Measurements from ENCODE around the gene SFTPB. TPM values are rescaled to one million over a fixed set of nuclear protein-coding genes. Genes with fewer than 3 reads are reported as not detected.

SFTPB gene
- polyA plus RNA-seq, 1 donor from 2014 or later, result not detected

- TF ChIP-seq TAF1 (IDR thresholded peaks at IDR 0.05; ENCODE audit: low read depth) (no peak), SMC3 (conservative IDR thresholded peaks at IDR 0.05; ENCODE audit: poor library complexity) (no peak), EP300 (conservative IDR thresholded peaks at IDR 0.05; ENCODE audit: poor library complexity, severe bottlenecking) (no peak), MXI1 (conservative IDR thresholded peaks at IDR 0.05; ENCODE audit: poor library complexity, severe bottlenecking) (no peak), POLR2AphosphoS5 (IDR thresholded peaks at IDR 0.05) (no peak), REST (IDR thresholded peaks at IDR 0.05; ENCODE audit: borderline replicate concordance) (no peak), CTCF (IDR thresholded peaks at IDR 0.05; ENCODE audit: poor library complexity, severe bottlenecking) (no peak), RAD21 (conservative IDR thresholded peaks at IDR 0.05) (no peak), EZH2 (IDR thresholded peaks at IDR 0.05; ENCODE audit: borderline replicate concordance, insufficient read depth, low read length, poor library complexity, severe bottlenecking) (no peak)
- Histone ChIP-seq H3K9me3 (ENCODE audit: low read length) (no peaks in the 10 kb centered on the region), H4K20me1 (ENCODE audit: insufficient read depth) (no peaks in the 10 kb centered on the region), H3K27me3 (ENCODE audit: insufficient read depth, low read depth, low read length) (no peaks in the 10 kb centered on the region), H3K9ac (ENCODE audit: low read length) (no peak overlapping the region), H3K4me2 (ENCODE audit: low read length) (no peak overlapping the region), H3K9me2 (ENCODE audit: insufficient read depth, low read length) (no peaks in the 10 kb centered on the region), H3K4me3 (ENCODE audit: low read length) (no peak overlapping the region), H3K79me2 (replicated peaks; ENCODE audit: insufficient read depth, low read length) (no peaks in the 10 kb centered on the region), H2AFZ (ENCODE audit: low read depth, low read length) (no peak overlapping the region), H3K27ac (ENCODE audit: low read length) (no peak overlapping the region), H3K36me3 (ENCODE audit: insufficient read depth, low read length) (peaks cover 17% of the 10 kb centered on the region), H3F3A (ENCODE audit: insufficient read depth, low read length, poor library complexity, severe bottlenecking) (no peaks in the 10 kb centered on the region)
Measured at GRCh38 chr2:85644909-85645308, 23.1 kb downstream of the SFTPB start.

- no peaks in the 10 kb centered on the region for H3F3A ChIP-seq (ENCODE audit: insufficient read depth, low read length, poor library complexity, severe bottlenecking)
- H3K36me3 ChIP-seq (ENCODE audit: insufficient read depth, low read length), result peaks cover 9% of the 10 kb centered on the region
- no peak overlapping the region for H3K27ac ChIP-seq (ENCODE audit: low read length)
- H3K9me2 ChIP-seq (ENCODE audit: insufficient read depth, low read length), result no peaks in the 10 kb centered on the region
- H2AFZ ChIP-seq (ENCODE audit: low read depth, low read length), result no peak overlapping the region
- H3K9me3 ChIP-seq (ENCODE audit: low read length), result no peaks in the 10 kb centered on the region
- H3K4me2 ChIP-seq (ENCODE audit: low read length), result no peak overlapping the region
- no peaks in the 10 kb centered on the region for H3K27me3 ChIP-seq (ENCODE audit: insufficient read depth, low read depth, low read length)
- no peaks in the 10 kb centered on the region for H3K79me2 ChIP-seq (replicated peaks; ENCODE audit: insufficient read depth, low read length)
- no peak for TF ChIP-seq CTCF (IDR thresholded peaks at IDR 0.05; ENCODE audit: poor library complexity, severe bottlenecking)
- TF ChIP-seq RAD21 (conservative IDR thresholded peaks at IDR 0.05), result no peak
- no peak for TF ChIP-seq SMC3 (conservative IDR thresholded peaks at IDR 0.05; ENCODE audit: poor library complexity)
- TF ChIP-seq EP300 (conservative IDR thresholded peaks at IDR 0.05; ENCODE audit: poor library complexity, severe bottlenecking), result no peak
- no peak overlapping the region for H3K4me3 ChIP-seq (ENCODE audit: low read length)
- no peaks in the 10 kb centered on the region for H4K20me1 ChIP-seq (ENCODE audit: insufficient read depth)
- H3K9ac ChIP-seq (ENCODE audit: low read length), result no peak overlapping the region
Measured at GRCh38 chr2:85642725-85643124, 25.3 kb downstream of the SFTPB start.
